ENCODE data around the gene HOXB4. TPM values are rescaled to one million over a fixed set of nuclear protein-coding genes. Genes with fewer than 3 reads are reported as not detected.

The HOXB4 gene
- not detected in 2 replicates for total RNA-seq (2021)
- long read RNA-seq: 0 reads

- no peak within 1 kb of the TSS for H3K14ac ChIP-seq (ENCODE audit: insufficient read depth, low read length)
- H2BK15ac ChIP-seq (ENCODE audit: low read depth, low read length): no peak within 1 kb of the TSS
- H3K9ac ChIP-seq (ENCODE audit: extremely low read depth, insufficient read length, low read length): no peak within 1 kb of the TSS
- no peak within 1 kb of the TSS for H3K27ac ChIP-seq (ENCODE audit: insufficient read length, low read depth, low read length)
- H3K79me2 ChIP-seq (ENCODE audit: insufficient read depth, low read length): no peaks in the 10 kb centered on the region
- H3K4me1 ChIP-seq (ENCODE audit: insufficient read depth, low read length): no peaks in the 10 kb centered on the region
- DNase-seq: peak; percentile 90
- TF ChIP-seq CTCF (conservative IDR thresholded peaks at IDR 0.05): no peak
- H3K23ac ChIP-seq (ENCODE audit: insufficient read length, low read depth, low read length): no peak within 1 kb of the TSS
- H3K23me2 ChIP-seq (ENCODE audit: insufficient read length, low read depth, low read length, poor library complexity, severe bottlenecking): no peaks in the 10 kb centered on the region
- no peaks in the 10 kb centered on the region; a peak in 2 of 7 replicates for H3K36me3 Mint-ChIP-seq (ENCODE audit: insufficient read depth in 1 of 3, low read depth in 3 of 3)
- H2BK20ac ChIP-seq (ENCODE audit: low read depth, low read length, poor library complexity, severe bottlenecking): no peak within 1 kb of the TSS
- H3K27me3 Mint-ChIP-seq (ENCODE audit: low read depth): peaks cover 51% of the 10 kb centered on the region
- H4K5ac ChIP-seq (ENCODE audit: insufficient read length, low read depth, low read length): no peak within 1 kb of the TSS
- no peak within 1 kb of the TSS for H2AFZ ChIP-seq (ENCODE audit: low read length)
- peaks cover 96% of the 10 kb centered on the region for H3K27me3 ChIP-seq (ENCODE audit: insufficient read depth, low read length)
- no peak within 1 kb of the TSS for H3K18ac ChIP-seq (ENCODE audit: insufficient read length, low read depth, low read length)
- H3T11ph ChIP-seq (ENCODE audit: low read length): no peak within 1 kb of the TSS
- no peaks in the 10 kb centered on the region for H3K9me3 ChIP-seq (ENCODE audit: control insufficient read depth, low read depth, low read length)
- peak within 1 kb of the TSS; percentile 38 to 70 for H3K4me3 Mint-ChIP-seq
- H3K27ac Mint-ChIP-seq: no peak within 1 kb of the TSS
- no peak within 1 kb of the TSS for H4K8ac ChIP-seq (replicated peaks; ENCODE audit: insufficient read length, low read depth, low read length)
- WGBS (ENCODE audit: extremely low coverage, insufficient read length, low lambda C conversion rate): no CpG with 5 or more reads among the region's 58 CpGs
- no peak within 1 kb of the TSS for H2BK5ac ChIP-seq (ENCODE audit: insufficient read length, low read length)
- no peaks in the 10 kb centered on the region for H3K79me1 ChIP-seq (ENCODE audit: insufficient read depth, low read depth, low read length, poor library complexity, severe bottlenecking)
- H3K4me1 Mint-ChIP-seq: peaks cover 2 to 33% of the 10 kb centered on the region in 2 experiments
- no peak within 1 kb of the TSS for H3K56ac ChIP-seq (ENCODE audit: insufficient read length, low read depth, low read length)
- no peak within 1 kb of the TSS for H3K4ac ChIP-seq (ENCODE audit: low read depth, low read length)
- H2AK5ac ChIP-seq (ENCODE audit: insufficient read length, low read length): no peak within 1 kb of the TSS
- peaks cover 7 to 17% of the 10 kb centered on the region in 2 experiments; a peak in 4 of 5 replicates for H3K9me3 Mint-ChIP-seq
- H4K20me1 ChIP-seq (ENCODE audit: control insufficient read depth, insufficient read depth, insufficient read length): no peaks in the 10 kb centered on the region
- H3K4me2 ChIP-seq (ENCODE audit: insufficient read depth, insufficient read length, low read length): no peak within 1 kb of the TSS
- no peak within 1 kb of the TSS for H2BK120ac ChIP-seq (ENCODE audit: low read depth, low read length, poor library complexity, severe bottlenecking)
- no peak within 1 kb of the TSS for H4K91ac ChIP-seq (ENCODE audit: insufficient read length, low read depth, low read length)
- H2BK12ac ChIP-seq (ENCODE audit: insufficient read length, low read depth, low read length): no peak within 1 kb of the TSS
These were observed at the start of gene HOXB4 for GRCh38 chr17:48577946-48578615. HOXB4 (minus strand) TSS chr17:48578350; CDS start chr17:48578319, 31 bp downstream.

All from H9 (cell line).